ENCODE results near the gene GSKIP.

GRCh38 chr14:96316087-96316486, 47.2 kb upstream of the GSKIP start:
- TF ChIP-seq POLR2A (IDR thresholded peaks at IDR 0.05; ENCODE audit: low read depth, low read length), result no peak
- no peak for TF ChIP-seq TAF1 (IDR thresholded peaks at IDR 0.05; ENCODE audit: borderline replicate concordance, low read depth, low read length)
- no peak for TF ChIP-seq POLR2AphosphoS5 (IDR thresholded peaks at IDR 0.05; ENCODE audit: low read depth, low read length)
